ENCODE results near the gene SERPINA3.

DNA sequence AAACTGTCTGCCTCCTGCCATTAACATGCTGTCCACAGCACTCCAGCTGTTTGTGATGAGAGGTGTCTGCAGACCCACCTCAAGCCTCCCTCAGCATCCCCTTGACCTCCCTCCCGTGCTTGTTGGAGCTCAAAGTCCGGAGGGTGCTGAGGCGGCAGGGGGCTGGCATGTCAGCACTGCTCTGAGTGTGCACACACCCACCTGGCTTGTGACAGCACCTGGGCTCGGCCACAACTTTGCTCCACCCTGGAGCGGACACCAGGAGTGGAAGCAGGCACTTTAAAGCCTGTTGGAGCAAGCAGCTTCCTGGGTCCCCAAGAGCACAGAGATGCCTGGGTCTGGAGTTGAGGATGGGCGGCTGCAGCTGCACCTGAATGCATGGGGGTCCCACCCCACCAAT lies 20.9 kb downstream of the SERPINA3 start:
- no peak for TF ChIP-seq POLR2A (IDR thresholded peaks at IDR 0.05; ENCODE audit: low read depth)
- TF ChIP-seq CTCF (IDR thresholded peaks at IDR 0.05) = no peak
- no peak for TF ChIP-seq EP300 (IDR thresholded peaks at IDR 0.05)
